ENCODE results near the gene GNPTG. TPM values are rescaled to one million over a fixed set of nuclear protein-coding genes. Genes with fewer than 3 reads are reported as not detected.

GNPTG gene
- total RNA-seq, 1 experiment from 2014 or later, result 52.2 TPM

Other genes starting within 250 kb of the GNPTG start
- gene CACNA1H, start 198.8 kb upstream of the GNPTG start, total RNA-seq (2014; rRNA removed; shearing (Covaris generic); ENCODE audit: low replicate concordance), result 0.27 and 0.59 TPM in 2 replicates
- gene TPSG1, start 126.7 kb upstream of the GNPTG start, total RNA-seq (2014; rRNA removed; shearing (Covaris generic); ENCODE audit: low replicate concordance), result 1.7 and 1.9 TPM in 2 replicates
- gene TPSB2, start 121.7 kb upstream of the GNPTG start, total RNA-seq (2014; rRNA removed; shearing (Covaris generic); ENCODE audit: low replicate concordance), result not detected in 2 replicates
- gene TPSAB1, start 111.2 kb upstream of the GNPTG start, total RNA-seq (2014; rRNA removed; shearing (Covaris generic); ENCODE audit: low replicate concordance), result not detected in 2 replicates
- gene TPSD1, start 95.9 kb upstream of the GNPTG start, total RNA-seq (2014; rRNA removed; shearing (Covaris generic); ENCODE audit: low replicate concordance), result not detected in 2 replicates
- 154 and 228 TPM in 2 replicates for gene UBE2I, start 42.3 kb upstream of the GNPTG start, total RNA-seq (2014; rRNA removed; shearing (Covaris generic); ENCODE audit: low replicate concordance)
- 1.1 TPM in 1 of 2 replicates, not detected in the other for gene BAIAP3, start 18.3 kb upstream of the GNPTG start, total RNA-seq (2014; rRNA removed; shearing (Covaris generic); ENCODE audit: low replicate concordance)
- 138 and 174 TPM in 2 replicates for gene TSR3, start 53 bp upstream of the GNPTG start, total RNA-seq (2014; rRNA removed; shearing (Covaris generic); ENCODE audit: low replicate concordance)
- gene UNKL, start 62.8 kb downstream of the GNPTG start, total RNA-seq (2014; rRNA removed; shearing (Covaris generic); ENCODE audit: low replicate concordance), result 10.5 and 16.2 TPM in 2 replicates
- 28.1 and 52.9 TPM in 2 replicates for gene UQCC4, start 68.8 kb downstream of the GNPTG start, total RNA-seq (2014; rRNA removed; shearing (Covaris generic); ENCODE audit: low replicate concordance)
- gene PERCC1, start 79.1 kb downstream of the GNPTG start, total RNA-seq (2014; rRNA removed; shearing (Covaris generic); ENCODE audit: low replicate concordance), result not detected in 2 replicates
- gene CCDC154, start 92.6 kb downstream of the GNPTG start, total RNA-seq (2014; rRNA removed; shearing (Covaris generic); ENCODE audit: low replicate concordance), result 2.9 and 5.6 TPM in 2 replicates
- 32.7 and 115 TPM in 2 replicates for gene CLCN7, start 123.1 kb downstream of the GNPTG start, total RNA-seq (2014; rRNA removed; shearing (Covaris generic); ENCODE audit: low replicate concordance)
- gene PTX4, start 137.0 kb downstream of the GNPTG start, total RNA-seq (2014; rRNA removed; shearing (Covaris generic); ENCODE audit: low replicate concordance), result not detected in 2 replicates
- gene TELO2, start 141.4 kb downstream of the GNPTG start, total RNA-seq (2014; rRNA removed; shearing (Covaris generic); ENCODE audit: low replicate concordance), result 21.2 and 48.7 TPM in 2 replicates
- gene TMEM204, start 181.7 kb downstream of the GNPTG start, total RNA-seq (2014; rRNA removed; shearing (Covaris generic); ENCODE audit: low replicate concordance), result 1.7 TPM in 1 of 2 replicates, not detected in the other